ENCODE results near the gene ROBO4.

ROBO4 gene

DNA sequence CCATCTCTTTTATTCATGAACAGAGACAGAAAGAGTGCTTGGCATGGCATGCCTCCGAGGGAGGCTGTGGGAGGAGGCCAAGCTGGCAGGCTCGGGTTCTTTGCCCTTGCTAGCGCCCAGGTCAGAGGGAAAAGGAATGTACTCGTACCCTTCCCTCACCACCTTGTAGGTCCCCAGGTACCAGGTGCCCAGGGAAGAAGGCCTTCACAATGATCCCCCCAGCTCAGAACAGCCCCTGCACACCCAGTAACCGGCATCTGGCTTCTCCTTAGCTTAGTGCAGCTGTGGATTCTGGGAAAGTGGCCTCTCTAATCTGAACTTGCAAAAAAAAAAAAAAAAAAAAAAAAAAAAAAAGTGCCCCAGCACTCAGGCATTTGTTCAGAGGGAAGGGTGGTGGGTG is 22.7 kb upstream of the ROBO4 start:
- Histone ChIP-seq H3K36me3 (ENCODE audit: low read length) (no peaks in the 10 kb centered on the region), H3K4me2 (ENCODE audit: low read depth, low read length, poor library complexity, severe bottlenecking) (no peak overlapping the region), H3K27ac (ENCODE audit: low read depth, low read length) (no peak overlapping the region), H3K4me3 (ENCODE audit: insufficient read depth, low read length, poor library complexity, severe bottlenecking) (no peak overlapping the region), H4K20me1 (ENCODE audit: low read depth, low read length) (no peaks in the 10 kb centered on the region), H3K9ac (ENCODE audit: low read length) (no peak overlapping the region), H2AFZ (ENCODE audit: low read depth, low read length, severe bottlenecking) (no peak overlapping the region), H3K9me3 (ENCODE audit: insufficient read depth, low read length) (no peaks in the 10 kb centered on the region), H3K27me3 (ENCODE audit: low read length) (no peaks in the 10 kb centered on the region), H3K9me2 (replicated peaks; ENCODE audit: insufficient read depth, low read length) (no peaks in the 10 kb centered on the region), H3K79me2 (ENCODE audit: insufficient read depth, low read length) (no peaks in the 10 kb centered on the region), H3F3A (ENCODE audit: insufficient read depth) (no peaks in the 10 kb centered on the region)
- TF ChIP-seq EZH2phosphoT487 (conservative IDR thresholded peaks at IDR 0.05; ENCODE audit: low read length), result no peak
- TF ChIP-seq, protein P1, sequence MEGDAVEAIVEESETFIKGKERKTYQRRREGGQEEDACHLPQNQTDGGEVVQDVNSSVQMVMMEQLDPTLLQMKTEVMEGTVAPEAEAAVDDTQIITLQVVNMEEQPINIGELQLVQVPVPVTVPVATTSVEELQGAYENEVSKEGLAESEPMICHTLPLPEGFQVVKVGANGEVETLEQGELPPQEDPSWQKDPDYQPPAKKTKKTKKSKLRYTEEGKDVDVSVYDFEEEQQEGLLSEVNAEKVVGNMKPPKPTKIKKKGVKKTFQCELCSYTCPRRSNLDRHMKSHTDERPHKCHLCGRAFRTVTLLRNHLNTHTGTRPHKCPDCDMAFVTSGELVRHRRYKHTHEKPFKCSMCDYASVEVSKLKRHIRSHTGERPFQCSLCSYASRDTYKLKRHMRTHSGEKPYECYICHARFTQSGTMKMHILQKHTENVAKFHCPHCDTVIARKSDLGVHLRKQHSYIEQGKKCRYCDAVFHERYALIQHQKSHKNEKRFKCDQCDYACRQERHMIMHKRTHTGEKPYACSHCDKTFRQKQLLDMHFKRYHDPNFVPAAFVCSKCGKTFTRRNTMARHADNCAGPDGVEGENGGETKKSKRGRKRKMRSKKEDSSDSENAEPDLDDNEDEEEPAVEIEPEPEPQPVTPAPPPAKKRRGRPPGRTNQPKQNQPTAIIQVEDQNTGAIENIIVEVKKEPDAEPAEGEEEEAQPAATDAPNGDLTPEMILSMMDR (IDR thresholded peaks at IDR 0.05; ENCODE audit: insufficient read depth, low read length, poor library complexity, severe bottlenecking), result no peak

DNA sequence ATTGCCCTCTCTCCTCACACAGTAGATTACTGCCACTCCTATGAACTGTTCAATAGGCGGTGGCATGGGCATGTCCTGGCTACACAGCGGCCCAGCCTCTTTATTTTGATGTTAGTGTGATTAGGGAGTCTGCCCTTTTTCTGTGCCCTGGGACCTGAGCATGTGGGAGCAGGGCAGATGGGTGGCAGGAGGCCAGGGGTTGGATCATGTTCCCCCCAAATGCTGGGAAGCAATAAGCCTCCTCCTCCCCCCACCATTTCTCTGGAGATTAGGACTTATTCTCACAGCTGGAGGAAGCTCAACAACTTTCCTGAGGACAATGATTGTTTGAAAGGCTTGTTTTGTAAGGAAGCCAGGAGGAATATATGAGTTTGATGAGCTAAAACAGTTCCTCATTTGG is 22.2 kb upstream of the ROBO4 start:
- H2AFZ ChIP-seq (ENCODE audit: low read depth, low read length, severe bottlenecking), result no peak overlapping the region
- H3K36me3 ChIP-seq (ENCODE audit: low read length), result no peaks in the 10 kb centered on the region
- TF ChIP-seq, protein P1 (IDR thresholded peaks at IDR 0.05; ENCODE audit: insufficient read depth, low read length, poor library complexity, severe bottlenecking), result no peak
- no peak for TF ChIP-seq EZH2phosphoT487 (conservative IDR thresholded peaks at IDR 0.05; ENCODE audit: low read length)
- no peaks in the 10 kb centered on the region for H4K20me1 ChIP-seq (ENCODE audit: low read depth, low read length)
- no peaks in the 10 kb centered on the region for H3K9me3 ChIP-seq (ENCODE audit: insufficient read depth, low read length)
- H3K9ac ChIP-seq (ENCODE audit: low read length), result no peak overlapping the region
- H3K27ac ChIP-seq (ENCODE audit: low read depth, low read length), result no peak overlapping the region
- no peak overlapping the region for H3K4me3 ChIP-seq (ENCODE audit: insufficient read depth, low read length, poor library complexity, severe bottlenecking)
- H3K79me2 ChIP-seq (ENCODE audit: insufficient read depth, low read length), result no peaks in the 10 kb centered on the region
- H3K4me2 ChIP-seq (ENCODE audit: low read depth, low read length, poor library complexity, severe bottlenecking), result no peak overlapping the region
- no peaks in the 10 kb centered on the region for H3F3A ChIP-seq (ENCODE audit: insufficient read depth)
- H3K27me3 ChIP-seq (ENCODE audit: low read length), result no peaks in the 10 kb centered on the region
- no peaks in the 10 kb centered on the region for H3K9me2 ChIP-seq (replicated peaks; ENCODE audit: insufficient read depth, low read length)

DNA sequence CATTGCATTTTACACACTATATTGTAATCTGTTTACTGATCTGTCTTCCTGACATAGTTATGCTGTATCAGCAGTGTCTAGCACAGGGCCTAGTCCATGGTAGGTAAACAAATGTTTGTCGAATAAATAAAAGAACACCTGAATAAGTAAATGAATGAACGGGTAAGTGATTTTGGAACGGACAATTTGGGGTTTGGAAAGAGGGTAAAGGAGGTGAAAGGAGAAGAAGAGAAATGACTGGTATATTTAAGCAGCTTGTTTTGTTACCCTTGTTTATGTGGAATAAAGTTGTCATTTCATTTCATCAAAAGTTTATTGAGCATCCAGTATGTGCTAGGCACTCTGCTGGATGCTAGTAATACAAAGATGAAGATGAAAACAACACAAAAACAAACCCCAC is 21.3 kb upstream of the ROBO4 start, which contains the start of gene HEPN1:
HEPN1 (plus strand) TSS at position 301 of the 400 bp plus-strand sequence.
- Histone ChIP-seq H3K27ac (ENCODE audit: low read depth, low read length) (no peak within 1 kb of the TSS), H3K9ac (ENCODE audit: low read length) (no peak within 1 kb of the TSS), H3K9me3 (ENCODE audit: insufficient read depth, low read length) (no peaks in the 10 kb centered on the region), H2AFZ (ENCODE audit: low read depth, low read length, severe bottlenecking) (no peak within 1 kb of the TSS), H3K36me3 (ENCODE audit: low read length) (no peaks in the 10 kb centered on the region), H3K79me2 (ENCODE audit: insufficient read depth, low read length) (no peaks in the 10 kb centered on the region), H3K9me2 (replicated peaks; ENCODE audit: insufficient read depth, low read length) (no peaks in the 10 kb centered on the region), H3K27me3 (ENCODE audit: low read length) (no peaks in the 10 kb centered on the region), H3K4me3 (ENCODE audit: insufficient read depth, low read length, poor library complexity, severe bottlenecking) (no peak within 1 kb of the TSS), H3K4me2 (ENCODE audit: low read depth, low read length, poor library complexity, severe bottlenecking) (no peak within 1 kb of the TSS), H3F3A (ENCODE audit: insufficient read depth) (no peaks in the 10 kb centered on the region), H4K20me1 (ENCODE audit: low read depth, low read length) (no peaks in the 10 kb centered on the region)
- TF ChIP-seq, protein P1 (IDR thresholded peaks at IDR 0.05; ENCODE audit: insufficient read depth, low read length, poor library complexity, severe bottlenecking), result no peak
- TF ChIP-seq EZH2phosphoT487 (conservative IDR thresholded peaks at IDR 0.05; ENCODE audit: low read length), result no peak

Data from SU-DHL-6 (cell line).